ENCODE results near the gene FAM222A. TPM values are rescaled to one million over a fixed set of nuclear protein-coding genes. Genes with fewer than 3 reads are reported as not detected.

The FAM222A gene
- total RNA-seq, 1 experiment from 2014 or later: 2.8 TPM

GRCh38 chr12:109703684-109704083 lies 9.9 kb upstream of the FAM222A start:
- Histone ChIP-seq H3T11ph (ENCODE audit: low read length) (no peak overlapping the region), H2AFZ (ENCODE audit: low read length) (no peak overlapping the region), H3K4me2 (ENCODE audit: insufficient read depth, insufficient read length, low read length) (no peak overlapping the region), H3K27ac (ENCODE audit: insufficient read length, low read depth, low read length) (no peak overlapping the region), H3K79me2 (ENCODE audit: insufficient read depth, low read length) (no peaks in the 10 kb centered on the region), H3K9ac (ENCODE audit: extremely low read depth, insufficient read length, low read length) (no peak overlapping the region), H4K20me1 (ENCODE audit: control insufficient read depth, insufficient read depth, insufficient read length) (no peaks in the 10 kb centered on the region), H2BK120ac (ENCODE audit: low read depth, low read length, poor library complexity, severe bottlenecking) (no peak overlapping the region), H3K18ac (ENCODE audit: insufficient read length, low read depth, low read length) (no peak overlapping the region), H2BK15ac (ENCODE audit: low read depth, low read length) (no peak overlapping the region), H4K8ac (replicated peaks; ENCODE audit: insufficient read length, low read depth, low read length) (no peak overlapping the region), H3K9me3 (ENCODE audit: control insufficient read depth, low read depth, low read length) (no peaks in the 10 kb centered on the region), H3K23me2 (ENCODE audit: insufficient read length, low read depth, low read length, poor library complexity, severe bottlenecking) (no peaks in the 10 kb centered on the region), H3K23ac (ENCODE audit: insufficient read length, low read depth, low read length) (no peak overlapping the region), H3K4ac (ENCODE audit: low read depth, low read length) (no peak overlapping the region), H3K4me1 (ENCODE audit: insufficient read depth, low read length) (no peaks in the 10 kb centered on the region), H2BK5ac (ENCODE audit: insufficient read length, low read length) (no peak overlapping the region), H2BK20ac (ENCODE audit: low read depth, low read length, poor library complexity, severe bottlenecking) (no peak overlapping the region), H3K14ac (ENCODE audit: insufficient read depth, low read length) (no peak overlapping the region; the same call in 1 of the 2 replicates), H3K27me3 (ENCODE audit: insufficient read depth, low read length) (no peaks in the 10 kb centered on the region), H3K56ac (ENCODE audit: insufficient read length, low read depth, low read length) (no peak overlapping the region), H2AK5ac (ENCODE audit: insufficient read length, low read length) (no peak overlapping the region), H4K5ac (ENCODE audit: insufficient read length, low read depth, low read length) (no peak overlapping the region), H2BK12ac (ENCODE audit: insufficient read length, low read depth, low read length) (no peak overlapping the region), H4K91ac (ENCODE audit: insufficient read length, low read depth, low read length) (no peak overlapping the region), H3K79me1 (ENCODE audit: insufficient read depth, low read depth, low read length, poor library complexity, severe bottlenecking) (no peaks in the 10 kb centered on the region)
- Mint-ChIP-seq H3K27me3 (ENCODE audit: low read depth) (peaks cover 3% of the 10 kb centered on the region; the same call in 1 of the 2 replicates), H3K9me3 (no peaks in the 10 kb centered on the region), H3K36me3 (ENCODE audit: insufficient read depth in 1 of 3, low read depth in 3 of 3) (no peaks in the 10 kb centered on the region), H3K4me3 (no peak overlapping the region), H3K27ac (no peak overlapping the region), H3K4me1 (peaks cover 2 to 19% of the 10 kb centered on the region in 2 experiments; a peak in 3 of 4 replicates)
- no peak for TF ChIP-seq CTCF (conservative IDR thresholded peaks at IDR 0.05)
- DNase-seq: no peak
- WGBS (ENCODE audit: extremely low coverage, insufficient read length, low lambda C conversion rate): no CpG with 5 or more reads among the region's 7 CpGs

Measured in H9 (cell line).